GM21367 (cell line): ENCODE measurements around the gene SELENOW.
"Not testable (repeated sequence)": the region's sequence is repeated elsewhere in the genome, so short reads cannot be mapped to it uniquely, and the experiment has no call there.

Experiments
- ATAC-seq: cut with Tn5 transposase; IDR thresholded peaks from one replicate; pipeline ENCODE4 v1.9.1; 2021; ENCODE audit not compliant: unreplicated experiment

Gene SELENOW

GRCh38 chr19:47778049-47778953 lies at the start of gene SELENOW:
TSS of gene SELENOW (plus strand) at chr19:47778703. CDS start at chr19:47778786, 83 bp downstream.
- ATAC-seq: peak; percentile 54

- ATAC-seq: no peak
Measured at GRCh38 chr19:47729468-47729798, 49.1 kb upstream of the SELENOW start.

- no peak for ATAC-seq
Measured at GRCh38 chr19:47729799-47730520, 48.5 kb upstream of the SELENOW start.

GRCh38 chr19:47730521-47730889 lies 48.0 kb upstream of the SELENOW start:
- ATAC-seq: no peak

GRCh38 chr19:47730910-47731309 lies 47.6 kb upstream of the SELENOW start:
- ATAC-seq: no peak

- no peak for ATAC-seq
Measured at GRCh38 chr19:47735131-47735530, 43.4 kb upstream of the SELENOW start.

GRCh38 chr19:47740866-47741519 lies 37.5 kb upstream of the SELENOW start:
- no peak for ATAC-seq

- no peak for ATAC-seq
Measured at GRCh38 chr19:47741544-47742140, 36.9 kb upstream of the SELENOW start.

GRCh38 chr19:47742634-47743033 lies 35.9 kb upstream of the SELENOW start:
- no peak for ATAC-seq

GRCh38 chr19:47745010-47745901 lies 33.2 kb upstream of the SELENOW start, which contains the start of gene NOP53:
TSS of gene NOP53 (plus strand) at chr19:47745546. CDS start at chr19:47745560, 14 bp downstream.
- peak; percentile 62 for ATAC-seq

GRCh38 chr19:47746129-47746528 lies 32.4 kb upstream of the SELENOW start:
- ATAC-seq: not testable (repeated sequence)

GRCh38 chr19:47749326-47749725 lies 29.2 kb upstream of the SELENOW start:
- ATAC-seq: no peak

- no peak for ATAC-seq
Measured at GRCh38 chr19:47750752-47751151, 27.8 kb upstream of the SELENOW start.

- no peak for ATAC-seq
Measured at GRCh38 chr19:47752440-47753211, 25.9 kb upstream of the SELENOW start.

- no peak for ATAC-seq
Measured at GRCh38 chr19:47754206-47755064, 24.1 kb upstream of the SELENOW start.

GRCh38 chr19:47755065-47755761 lies 23.3 kb upstream of the SELENOW start:
- no peak for ATAC-seq

- no peak for ATAC-seq
Measured at GRCh38 chr19:47755762-47756626, 22.5 kb upstream of the SELENOW start.
